Adrenal gland (tissue), 12 donors: ENCODE results near the gene SAMD4B. TPM values are rescaled to one million over a fixed set of nuclear protein-coding genes. Genes with fewer than 3 reads are reported as not detected.
A peak's percentile ranks its signal among the peaks of the same experiment; 100 is the strongest.

Experiments used
- DNase-seq, 7 donors: peaks; one replicate each; pipeline ENCODE4 v3.0.0-alpha.2; 2019 to 2020
- H3K27ac ChIP-seq, 5 donors: fragments of 200-600 bp; sonication (generic) in 4 of 5; 1 replicate in 3 of 5; 2 replicates in 2 of 5; pipeline versions ENCODE4 v1.5.1 to v1.8.0; 2016 to 2020; ENCODE audit warnings: mild to moderate bottlenecking in 1 of 5
- H3K27me3 ChIP-seq: fragments of 200-600 bp; 2 replicates; pipeline ENCODE4 v1.8.0; 2021
- H3K36me3 ChIP-seq, 2 donors: fragments of 200-600 bp; replicated peaks in 1 of 2; 1 replicate in 1 of 2; 2 replicates in 1 of 2; pipeline versions ENCODE4 v1.5.1 to v1.8.0; 2018 to 2022
- H3K4me1 ChIP-seq, 2 donors: fragments of 200-600 bp; replicated peaks in 1 of 2; 1 replicate in 1 of 2; 2 replicates in 1 of 2; pipeline versions ENCODE4 v1.5.1 to v1.8.0; 2018 to 2021
- H3K4me3 ChIP-seq, 4 donors: fragments of 200-600 bp; sonication (generic) in 3 of 4; one replicate each; pipeline ENCODE4 v1.5.1; 2016 to 2018
- H3K9me3 ChIP-seq, 3 donors: fragments of 200-600 bp; sonication (generic) in 1 of 3; replicated peaks in 1 of 3; 1 replicate in 2 of 3; 2 replicates in 1 of 3; pipeline versions ENCODE4 v1.5.1 to v1.8.0; 2016 to 2021
- CTCF ChIP-seq, 6 experiments: fragments of 450-650 bp in 4 of 6; fragments of 200-600 bp in 2 of 6; sonication (generic) in 1 of 6; IDR thresholded peaks; 1 replicate in 5 of 6; 2 replicates in 1 of 6; pipeline versions ENCODE4 v1.5.1 to v1.8.0; 2016 to 2021; ENCODE audit warnings: antibody characterized with exemption in 6 of 6, mild to moderate bottlenecking in 2 of 6, moderate library complexity in 1 of 6
- POLR2A ChIP-seq, 2 donors: fragments of 450-650 bp; IDR thresholded peaks; one replicate each; pipeline ENCODE4 v1.6.1; 2017; ENCODE audit warnings: antibody characterized with exemption in 2 of 2, mild to moderate bottlenecking in 2 of 2, moderate library complexity in 1 of 2
- WGBS, 4 donors: extraction: QIAGEN DNeasy Blood & Tissue Kit in 2 of 4; methylation state at CpG; one replicate each; pipeline versions ENCODE4 v1.1.5 to v1.1.7; 2013 to 2017; 5-methylcytosine and 5-hydroxymethylcytosine counted together
- intact Hi-C, 2 donors: fragments of 100-400 bp; cut with DNase I; formaldehyde crosslinking; loops; one replicate each; pipeline versions ENCODE4 v1.14.1 to v1.15.0; 2022 to 2023
- polyA plus RNA-seq, 3 donors: library from polyadenylated mRNA; stranded (reverse); fragments of 200-250 nt in 2 of 3; fragments of 350-450 nt in 1 of 3; fragmentation: Illumina TruSeq in 1 of 3; extraction: RNeasy Lipid Tissue Mini Kit (QIAGEN cat#74804) in 1 of 3; gene quantifications; one replicate each; pipeline ENCODE4 v1.2.3, GENCODE V29; 2013 to 2014
- total RNA-seq, 9 donors: library from RNA; depleted of rRNA in 4 of 9; stranded (reverse); fragments of >200 nt in 4 of 9; fragments of 120-200 nt in 1 of 9; fragmentation: NEBNext Ultra II Directional in 1 of 9; extraction: Animal tissue kit (Norgen Biotek cat#: 25700) in 1 of 9; gene quantifications; one replicate each; pipeline versions ENCODE4 v1.1.0 to v1.2.4, GENCODE V29; 2013 to 2023
- donor health status: healthy with polysubstance abuse.
- donor health status: Bipolar disorder and iron deficiency.
- donor health status: DM: yes; HTN: yes; CAD: no.
- donor health status: DM: no; HTN: no; CAD: no.
- donor health status: DM: no; HTN: no; CAD: no.
- donor health status: DM: yes; HTN: yes; CAD: no.

SAMD4B gene
- total and polyA plus RNA-seq, 12 donors: 37.9 to 280 (median 98.6) TPM

DNA sequence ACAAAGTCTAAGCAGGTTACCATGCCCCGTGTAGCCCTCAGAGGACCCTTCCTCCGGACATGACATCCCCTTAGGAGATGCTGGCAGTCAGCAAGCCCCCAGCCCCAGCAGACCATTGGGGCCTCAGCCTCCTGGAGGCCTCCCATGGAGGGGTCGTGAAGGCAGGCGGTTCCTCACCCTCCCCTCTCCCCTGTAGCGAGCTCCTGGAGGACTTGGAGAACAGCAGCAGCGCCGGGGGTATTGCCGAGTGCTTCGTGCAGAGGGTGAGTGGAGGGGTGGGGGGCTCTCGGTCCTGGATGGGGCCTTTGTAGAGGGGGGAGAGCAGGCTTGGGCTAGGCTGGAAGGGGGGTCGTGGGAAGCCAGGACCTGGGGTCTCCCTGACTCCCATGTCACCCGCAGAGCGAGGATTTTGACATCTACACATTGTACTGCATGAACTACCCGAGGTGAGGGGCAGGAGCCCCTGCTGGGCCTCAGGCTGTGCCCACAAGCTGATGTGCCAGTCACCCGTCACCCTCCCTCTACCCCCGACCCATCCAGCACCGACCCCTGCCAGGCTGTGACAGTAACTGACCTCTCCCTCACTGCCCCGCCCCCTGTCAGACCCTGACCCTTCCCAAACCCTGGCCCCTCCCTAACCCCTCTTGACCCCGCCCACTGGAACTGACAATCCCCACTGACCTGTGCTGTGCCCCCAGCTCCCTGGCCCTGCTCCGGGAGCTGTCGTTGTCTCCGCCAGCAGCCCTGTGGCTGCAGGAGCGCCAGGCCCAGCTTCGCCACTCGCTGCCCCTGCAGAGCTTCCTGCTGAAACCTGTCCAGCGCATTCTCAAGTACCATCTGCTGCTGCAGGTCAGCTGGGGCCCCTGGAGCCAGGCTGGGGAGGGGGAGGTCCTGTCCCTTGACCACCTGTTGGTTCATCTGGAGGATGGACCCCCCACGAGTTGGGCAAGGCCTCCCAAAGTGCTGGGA lies 74.2 kb downstream of the SAMD4B start:
- Histone ChIP-seq H3K36me3 (peaks cover 0 to 10% of the 10 kb centered on the region in 2 donors), H3K27me3 (no peaks in the 10 kb centered on the region), H3K27ac (peak overlapping the region in 1 of 5 donors; percentile 93), H3K9me3 (no peaks in the 10 kb centered on the region), H3K4me1 (peaks cover 0 to 3% of the 10 kb centered on the region in 2 donors), H3K4me3 (no peak overlapping the region)
- TF ChIP-seq CTCF (IDR thresholded peaks at IDR 0.05): no peak
- TF ChIP-seq POLR2A (IDR thresholded peaks at IDR 0.05): no peak
- intact Hi-C loops: no loop called here
- WGBS, 4 donors: 82 to 92% (median 85%) methylated on average over 17 to 27 of the region's 27 CpGs
- no peak for DNase-seq

DNA sequence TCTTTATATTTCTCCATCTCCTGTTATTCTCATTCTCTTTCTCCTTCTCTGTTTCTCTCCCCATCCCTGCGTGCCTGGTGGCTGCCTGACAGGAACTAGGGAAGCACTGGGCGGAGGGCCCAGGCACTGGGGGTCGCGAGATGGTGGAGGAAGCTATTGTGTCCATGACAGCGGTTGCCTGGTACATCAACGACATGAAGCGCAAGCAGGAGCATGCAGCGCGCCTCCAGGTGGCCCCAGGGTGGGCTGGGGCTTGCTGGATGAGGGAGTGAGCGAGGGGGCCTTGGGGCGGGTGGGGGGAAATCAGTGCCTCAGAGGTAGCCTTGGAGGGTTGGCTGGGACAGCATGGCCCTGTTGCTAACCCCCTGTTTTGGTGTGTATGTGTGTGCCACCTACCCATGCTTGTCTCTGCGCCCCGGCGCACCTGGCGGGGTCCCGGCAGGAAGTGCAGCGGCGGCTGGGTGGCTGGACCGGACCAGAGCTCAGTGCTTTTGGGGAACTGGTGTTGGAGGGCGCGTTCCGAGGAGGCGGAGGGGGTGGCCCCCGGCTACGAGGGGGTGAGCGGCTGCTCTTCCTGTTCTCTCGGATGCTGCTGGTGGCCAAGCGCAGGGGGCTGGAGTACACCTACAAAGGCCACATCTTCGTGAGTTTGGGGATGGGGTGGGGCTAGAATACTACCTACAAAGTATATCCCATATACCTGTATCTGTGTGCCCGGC lies 75.4 kb downstream of the SAMD4B start:
- intact Hi-C loops: no loop called here
- Histone ChIP-seq H3K4me1 (no peaks in the 10 kb centered on the region), H3K36me3 (peaks cover 0 to 10% of the 10 kb centered on the region in 2 donors), H3K27ac (no peak overlapping the region), H3K9me3 (no peaks in the 10 kb centered on the region), H3K4me3 (no peak overlapping the region), H3K27me3 (no peaks in the 10 kb centered on the region)
- TF ChIP-seq POLR2A (IDR thresholded peaks at IDR 0.05) (no peak), CTCF (IDR thresholded peaks at IDR 0.05) (no peak)
- no peak for DNase-seq
- 85 to 92% (median 88%) methylated on average over 21 to 30 of the region's 30 CpGs for WGBS, 4 donors

DNA sequence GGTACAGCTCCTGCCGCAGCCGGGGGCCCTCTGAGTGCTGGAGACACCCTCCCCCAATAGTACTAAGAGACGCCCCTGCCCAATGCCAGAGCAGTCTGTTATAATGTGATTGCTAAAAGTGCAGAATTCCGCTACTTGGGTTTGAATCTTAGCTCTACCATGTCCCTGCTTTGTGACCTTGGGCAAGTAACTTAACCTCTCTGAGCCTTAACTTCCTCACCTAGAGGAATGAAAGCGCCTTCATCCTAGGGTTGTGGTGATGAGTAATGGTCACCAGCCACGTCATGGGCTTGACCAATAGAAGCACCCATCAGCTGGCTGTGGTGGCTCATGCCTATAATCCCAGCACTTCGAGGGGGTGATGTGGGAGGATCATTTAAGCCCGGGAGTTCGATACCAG lies 76.8 kb downstream of the SAMD4B start:
- peaks cover 0 to 14% of the 10 kb centered on the region in 2 donors for H3K36me3 ChIP-seq
- intact Hi-C loops: no loop called here
- no peak for DNase-seq
- WGBS, 4 donors: 76 to 92% (median 84%) methylated on average over 7 to 9 of the region's 9 CpGs
- no peak overlapping the region for H3K4me3 ChIP-seq
- no peaks in the 10 kb centered on the region for H3K9me3 ChIP-seq
- no peaks in the 10 kb centered on the region for H3K27me3 ChIP-seq
- no peaks in the 10 kb centered on the region for H3K4me1 ChIP-seq
- no peak for TF ChIP-seq CTCF (IDR thresholded peaks at IDR 0.05)
- TF ChIP-seq POLR2A (IDR thresholded peaks at IDR 0.05): no peak
- H3K27ac ChIP-seq: no peak overlapping the region

- Histone ChIP-seq H3K4me1 (no peaks in the 10 kb centered on the region), H3K9me3 (no peaks in the 10 kb centered on the region), H3K36me3 (peaks cover 0 to 14% of the 10 kb centered on the region in 2 donors), H3K27ac (no peak overlapping the region), H3K4me3 (no peak overlapping the region), H3K27me3 (no peaks in the 10 kb centered on the region)
- DNase-seq: no peak
- intact Hi-C loops: no loop called here
- TF ChIP-seq CTCF (IDR thresholded peaks at IDR 0.05) (no peak), POLR2A (IDR thresholded peaks at IDR 0.05) (no peak)
- WGBS, 4 donors: 87 to 96% (median 93%) methylated on average over 4 to 15 of the region's 15 CpGs
Measured at GRCh38 chr19:39420769-39421168, 78.5 kb downstream of the SAMD4B start.
